Neural cell (in vitro differentiated cells): ENCODE data around the gene ADGRG3. TPM values are rescaled to one million over a fixed set of nuclear protein-coding genes. Genes with fewer than 3 reads are reported as not detected.

Experiments used
- H2AFZ ChIP-seq: fragments of 200-600, 300-800 bp; sonication (generic), shearing (Covaris generic); 2 replicates; pipeline ENCODE4 v1.6.0; 2014; ENCODE audit warnings: low read depth, mild to moderate bottlenecking, antibody characterized with exemption, low read length, moderate library complexity
- H3F3A ChIP-seq: fragments of 200-600 bp; shearing (Covaris generic); 2 replicates; pipeline ENCODE4 v1.6.1; 2016; ENCODE audit warnings: mild to moderate bottlenecking, moderate library complexity, mixed read lengths, antibody characterized with exemption, low read length; ENCODE audit not compliant: insufficient read depth, poor library complexity, severe bottlenecking
- H3K27ac ChIP-seq: fragments of 200-600, 300-800 bp; sonication (generic), shearing (Covaris generic); 2 replicates; pipeline ENCODE4 v1.5.1; 2014; ENCODE audit warnings: mild to moderate bottlenecking, low read length, moderate library complexity
- H3K27me3 ChIP-seq: fragments of 300-800, 200-600 bp; sonication (generic), shearing (Covaris generic); 2 replicates; pipeline ENCODE4 v1.6.0; 2014; ENCODE audit warnings: mild to moderate bottlenecking, low read depth, low read length, moderate library complexity; ENCODE audit not compliant: insufficient read depth
- H3K36me3 ChIP-seq: fragments of 300-800, 200-600 bp; sonication (generic), shearing (Covaris generic); 2 replicates; pipeline ENCODE4 v1.5.1; 2014; ENCODE audit warnings: mild to moderate bottlenecking, antibody characterized with exemption, low read length, moderate library complexity; ENCODE audit not compliant: insufficient read depth
- H3K4me2 ChIP-seq: fragments of 300-800, 200-600 bp; sonication (generic), shearing (Covaris generic); 2 replicates; pipeline ENCODE4 v1.6.0; 2014; ENCODE audit warnings: mild to moderate bottlenecking, low read length
- H3K4me3 ChIP-seq: fragments of 300-800, 200-600 bp; sonication (generic), shearing (Covaris generic); 2 replicates; pipeline ENCODE4 v1.5.1; 2014; ENCODE audit warnings: mild to moderate bottlenecking, low read length, moderate library complexity
- H3K79me2 ChIP-seq: fragments of 200-600 bp; shearing (Covaris generic); replicated peaks from 2 replicates; pipeline ENCODE4 v1.6.0; 2014; ENCODE audit warnings: mild to moderate bottlenecking, low read length, moderate library complexity; ENCODE audit not compliant: insufficient read depth
- H3K9ac ChIP-seq: fragments of 300-800, 200-600 bp; sonication (generic), shearing (Covaris generic); 2 replicates; pipeline ENCODE4 v1.6.1; 2016; ENCODE audit warnings: mild to moderate bottlenecking, low read length, mixed read lengths
- H3K9me2 ChIP-seq: fragments of 200-600 bp; shearing (Covaris generic); 2 replicates; pipeline ENCODE4 v1.6.1; 2016; ENCODE audit warnings: mild to moderate bottlenecking, low read length, mixed read lengths; ENCODE audit not compliant: insufficient read depth
- H3K9me3 ChIP-seq: fragments of 200-600, 300-800 bp; sonication (generic), shearing (Covaris generic); 2 replicates; pipeline ENCODE4 v1.6.1; 2016; ENCODE audit warnings: mild to moderate bottlenecking, mixed run types, low read length, moderate library complexity, mixed read lengths
- H4K20me1 ChIP-seq: fragments of 200-600 bp; shearing (Covaris generic); 2 replicates; pipeline ENCODE4 v1.6.1; 2016; ENCODE audit warnings: mild to moderate bottlenecking, mixed run types; ENCODE audit not compliant: insufficient read depth
- CTCF ChIP-seq: fragments of 450-650 bp; IDR thresholded peaks from 2 replicates; pipeline ENCODE4 v1.5.1; 2014; ENCODE audit warnings: antibody characterized with exemption, mild to moderate bottlenecking, moderate library complexity; ENCODE audit not compliant: poor library complexity, severe bottlenecking
- EP300 ChIP-seq: fragments of 450-650 bp; conservative IDR thresholded peaks from 2 replicates; pipeline ENCODE4 v1.6.1; 2014; ENCODE audit warnings: antibody characterized with exemption, mild to moderate bottlenecking, moderate library complexity; ENCODE audit not compliant: poor library complexity, severe bottlenecking
- EZH2 ChIP-seq: fragments of 200-600, 300-800 bp; shearing (Covaris generic), sonication (generic); IDR thresholded peaks from 2 replicates; pipeline ENCODE4 v1.6.1; 2014; ENCODE audit warnings: antibody characterized with exemption, low read length, borderline replicate concordance, mild to moderate bottlenecking; ENCODE audit not compliant: insufficient read depth, poor library complexity, severe bottlenecking
- MXI1 ChIP-seq: fragments of 450-650 bp; conservative IDR thresholded peaks from 2 replicates; pipeline ENCODE4 v1.6.1; 2014; ENCODE audit warnings: antibody characterized with exemption, mild to moderate bottlenecking; ENCODE audit not compliant: poor library complexity, severe bottlenecking
- POLR2AphosphoS5 ChIP-seq: IDR thresholded peaks from 2 replicates; pipeline ENCODE4 v1.6.1; 2012
- RAD21 ChIP-seq: fragments of 450-650 bp; conservative IDR thresholded peaks from 2 replicates; pipeline ENCODE4 v1.6.1; 2014; ENCODE audit warnings: antibody characterized with exemption, mild to moderate bottlenecking, moderate library complexity
- REST ChIP-seq: IDR thresholded peaks from 2 replicates; pipeline ENCODE4 v1.6.1; 2012; ENCODE audit warnings: borderline replicate concordance
- SMC3 ChIP-seq: fragments of 450-650 bp; conservative IDR thresholded peaks from 2 replicates; pipeline ENCODE4 v1.6.1; 2014; ENCODE audit warnings: antibody characterized with exemption, mild to moderate bottlenecking, moderate library complexity; ENCODE audit not compliant: poor library complexity
- TAF1 ChIP-seq: IDR thresholded peaks from 2 replicates; pipeline ENCODE4 v1.6.1; 2012; ENCODE audit warnings: low read depth
- polyA plus RNA-seq: library from polyadenylated mRNA; depleted of rRNA; stranded (reverse); fragments of >200 nt; gene quantifications from 2 replicates; pipeline ENCODE4 v1.2.3, GENCODE V29; 2014

ADGRG3 gene
- polyA plus RNA-seq, 1 donor from 2014 or later, result 0.62 TPM

- Histone ChIP-seq H3K9me3 (no peaks in the 10 kb centered on the region), H3K4me3 (no peak overlapping the region), H4K20me1 (peaks cover 37% of the 10 kb centered on the region), H3K4me2 (no peak overlapping the region), H3K27me3 (no peaks in the 10 kb centered on the region), H3K9me2 (no peaks in the 10 kb centered on the region), H3K9ac (no peak overlapping the region), H3K27ac (no peak overlapping the region), H3F3A (no peaks in the 10 kb centered on the region), H3K79me2 (peaks cover 21% of the 10 kb centered on the region), H2AFZ (no peak overlapping the region), H3K36me3 (peaks cover 18% of the 10 kb centered on the region)
- TF ChIP-seq REST (no peak), RAD21 (no peak), MXI1 (no peak), EZH2 (no peak), POLR2AphosphoS5 (no peak), TAF1 (no peak), SMC3 (no peak), EP300 (no peak), CTCF (no peak)
Observed at GRCh38 chr16:57651344-57652333, 16.5 kb upstream of the ADGRG3 start.

GRCh38 chr16:57652695-57653471 is 15.2 kb upstream of the ADGRG3 start:
- TF ChIP-seq EP300 (no peak), EZH2 (no peak), REST (no peak), CTCF (no peak), SMC3 (no peak), POLR2AphosphoS5 (no peak), MXI1 (no peak), RAD21 (no peak), TAF1 (no peak)
- H2AFZ ChIP-seq, result no peak overlapping the region
- peaks cover 17% of the 10 kb centered on the region for H3K36me3 ChIP-seq
- H3K4me2 ChIP-seq, result no peak overlapping the region
- H3K27me3 ChIP-seq, result no peaks in the 10 kb centered on the region
- H3K9me2 ChIP-seq, result no peaks in the 10 kb centered on the region
- H3K9ac ChIP-seq, result no peak overlapping the region
- H3K79me2 ChIP-seq, result peaks cover 13% of the 10 kb centered on the region
- no peak overlapping the region for H3K4me3 ChIP-seq
- no peak overlapping the region for H3K27ac ChIP-seq
- H3K9me3 ChIP-seq, result no peaks in the 10 kb centered on the region
- H4K20me1 ChIP-seq, result peaks cover 30% of the 10 kb centered on the region
- H3F3A ChIP-seq, result no peaks in the 10 kb centered on the region
